CD14-positive monocyte (primary cell): ENCODE results near the gene TMX4. TPM values are rescaled to one million over a fixed set of nuclear protein-coding genes. Genes with fewer than 3 reads are reported as not detected.

Experiments
- DNase-seq, 3 donors: peaks; one replicate each; pipeline ENCODE4 v3.0.0-alpha.2; 2011 to 2022
- H2AFZ ChIP-seq: 2 replicates; pipeline ENCODE4 v1.6.0; 2012; ENCODE audit warnings: mild to moderate bottlenecking, low read depth, low read length, inconsistent platforms; ENCODE audit not compliant: insufficient read depth, poor library complexity, severe bottlenecking
- H3K27ac ChIP-seq, 2 donors: 1 replicate in 1 of 2; 2 replicates in 1 of 2; pipeline ENCODE4 v1.5.1; 2012 to 2013; ENCODE audit warnings: low read length in 2 of 2, control low read depth in 1 of 2, inconsistent platforms in 1 of 2, low read depth in 1 of 2, mild to moderate bottlenecking in 1 of 2
- H3K27me3 ChIP-seq, 2 donors: one replicate each; pipeline versions ENCODE4 v1.6.0 to v1.6.1; 2011 to 2013; ENCODE audit warnings: low read length in 2 of 2; ENCODE audit not compliant: control insufficient read depth in 2 of 2, insufficient read depth in 2 of 2
- H3K36me3 ChIP-seq, 2 donors: replicated peaks in 1 of 2; 1 replicate in 1 of 2; 2 replicates in 1 of 2; pipeline versions ENCODE4 v1.5.1 to v1.6.1; 2012 to 2013; ENCODE audit warnings: low read length in 2 of 2, control low read depth in 1 of 2, inconsistent platforms in 1 of 2, mild to moderate bottlenecking in 1 of 2; ENCODE audit not compliant: insufficient read depth in 2 of 2, control insufficient read depth in 1 of 2
- H3K4me1 ChIP-seq, 2 donors: 1 replicate in 1 of 2; 2 replicates in 1 of 2; pipeline versions ENCODE4 v1.5.1 to v1.6.1; 2012 to 2013; ENCODE audit warnings: low read length in 2 of 2, control low read depth in 1 of 2, inconsistent platforms in 1 of 2, mild to moderate bottlenecking in 1 of 2, moderate library complexity in 1 of 2; ENCODE audit not compliant: insufficient read depth in 2 of 2, control insufficient read depth in 1 of 2
- H3K4me2 ChIP-seq: replicated peaks from 2 replicates; pipeline ENCODE3; 2012; ENCODE audit warnings: low read length, moderate library complexity, mild to moderate bottlenecking; ENCODE audit not compliant: poor library complexity, severe bottlenecking; ENCODE audit errors: extremely low read depth
- H3K4me3 ChIP-seq, 3 experiments: fragments of 200-600 bp in 1 of 3; sonication (generic) in 1 of 3; replicated peaks in 1 of 3; 1 replicate in 2 of 3; 2 replicates in 1 of 3; pipeline ENCODE4 v1.5.1; 2011 to 2013; ENCODE audit warnings: low read length in 3 of 3, mild to moderate bottlenecking in 3 of 3, control low read depth in 2 of 3, low read depth in 2 of 3, inconsistent platforms in 1 of 3, moderate library complexity in 1 of 3
- H3K79me2 ChIP-seq: 2 replicates; pipeline ENCODE4 v1.6.0; 2012; ENCODE audit warnings: mild to moderate bottlenecking, control low read depth, inconsistent platforms, low read length, moderate library complexity; ENCODE audit not compliant: insufficient read depth
- H3K9ac ChIP-seq: 2 replicates; pipeline ENCODE4 v1.6.0; 2017; ENCODE audit warnings: low read length, mild to moderate bottlenecking; ENCODE audit not compliant: insufficient read depth, poor library complexity, severe bottlenecking
- H3K9me3 ChIP-seq, 2 donors: replicated peaks in 1 of 2; 1 replicate in 1 of 2; 2 replicates in 1 of 2; pipeline versions ENCODE4 v1.5.1 to v1.6.1; 2012 to 2013; ENCODE audit warnings: low read length in 2 of 2, control low read depth in 1 of 2; ENCODE audit not compliant: control insufficient read depth in 1 of 2, insufficient read depth in 1 of 2
- H4K20me1 ChIP-seq: 2 replicates; pipeline ENCODE4 v1.6.0; 2012; ENCODE audit warnings: mild to moderate bottlenecking, low read length, control low read depth, moderate library complexity; ENCODE audit not compliant: insufficient read depth
- H3K27ac Mint-ChIP-seq, 7 donors: one replicate each; pipeline ENCODE4 v1.8.0; 2020; ENCODE audit warnings: mild to moderate bottlenecking in 7 of 7, mixed read lengths in 7 of 7, moderate library complexity in 6 of 7, inconsistent platforms in 2 of 7
- H3K27me3 Mint-ChIP-seq, 3 donors: one replicate each; pipeline ENCODE4 v1.8.0; 2021 to 2022; ENCODE audit warnings: low read depth in 3 of 3, mild to moderate bottlenecking in 3 of 3, mixed read lengths in 3 of 3, moderate library complexity in 3 of 3, inconsistent platforms in 1 of 3
- H3K36me3 Mint-ChIP-seq, 2 donors: one replicate each; pipeline ENCODE4 v1.8.0; 2020; ENCODE audit warnings: mixed read lengths in 2 of 2, inconsistent platforms in 1 of 2, mild to moderate bottlenecking in 1 of 2
- H3K4me1 Mint-ChIP-seq: one replicate; pipeline ENCODE4 v1.8.0; 2020; ENCODE audit warnings: mild to moderate bottlenecking, mixed read lengths
- H3K4me3 Mint-ChIP-seq, 2 donors: one replicate each; pipeline ENCODE4 v1.8.0; 2020; ENCODE audit warnings: mild to moderate bottlenecking in 2 of 2, mixed read lengths in 2 of 2, moderate library complexity in 1 of 2
- H3K9me3 Mint-ChIP-seq, 7 donors: one replicate each; pipeline ENCODE4 v1.8.0; 2020 to 2022; ENCODE audit warnings: mixed read lengths in 7 of 7, mild to moderate bottlenecking in 6 of 7, moderate library complexity in 6 of 7, inconsistent platforms in 2 of 7
- WGBS: methylation state at CpG from one replicate; pipeline ENCODE4 v1.1.5; 2013; ENCODE audit warnings: missing lambda C conversion rate; ENCODE audit not compliant: insufficient coverage; 5-methylcytosine and 5-hydroxymethylcytosine counted together
- intact Hi-C, 2 donors: fragments of 100-400 bp; cut with micrococcal nuclease; formaldehyde crosslinking; loops; one replicate each; pipeline versions ENCODE4 v1.15.0 to v1.15.1; 2023
- polyA plus RNA-seq, 3 donors: library from polyadenylated mRNA; depleted of rRNA in 1 of 3; unstranded in 2 of 3; stranded (reverse) in 1 of 3; fragments of 300-500 nt in 2 of 3; fragments of >200 nt in 1 of 3; fragmentation: Illumina TruSeq in 2 of 3; gene quantifications; 1 replicate in 2 of 3; 2 replicates in 1 of 3; pipeline ENCODE4 v1.2.3, GENCODE V29; 2012 to 2021
- TF ChIP-seq, protein P1 (sequence below): fragments of 200-600 bp; IDR thresholded peaks from one replicate; pipeline ENCODE4 v1.8.0; 2022; ENCODE audit warnings: antibody characterized with exemption, mild to moderate bottlenecking

Gene TMX4
- polyA plus RNA-seq, 3 donors, result 12.1 to 67.9 (median 55.2) TPM

DNA sequence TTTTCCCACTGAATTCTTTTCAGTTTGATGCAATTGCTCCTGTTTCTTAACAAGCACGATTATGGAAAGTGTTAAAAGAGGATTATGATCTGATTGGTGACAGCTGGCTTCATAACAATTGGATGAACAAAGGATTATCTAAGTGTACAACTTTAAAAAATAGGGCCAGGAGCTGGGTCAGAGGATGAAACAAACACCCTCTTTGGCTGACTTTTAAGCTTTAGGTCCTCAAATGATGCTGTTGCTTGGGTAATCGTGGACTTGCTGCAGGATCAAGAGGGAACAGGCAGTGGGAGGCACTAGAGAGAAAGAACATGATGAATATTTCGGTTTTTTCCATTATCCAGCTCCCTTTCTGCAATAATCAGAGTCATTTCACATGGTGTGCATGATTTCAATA, 35.5 kb upstream of the TMX4 start:
- no peaks in the 10 kb centered on the region for H3K9me3 ChIP-seq
- Mint-ChIP-seq H3K4me1 (peaks cover 8% of the 10 kb centered on the region), H3K27ac (no peak overlapping the region), H3K9me3 (peaks cover 0 to 3% (median 0%) of the 10 kb centered on the region in 7 donors), H3K27me3 (peaks cover 0 to 2% (median 0%) of the 10 kb centered on the region in 3 donors), H3K4me3 (no peak overlapping the region), H3K36me3 (no peaks in the 10 kb centered on the region)
- no peak for DNase-seq
- TF ChIP-seq, protein P1, sequence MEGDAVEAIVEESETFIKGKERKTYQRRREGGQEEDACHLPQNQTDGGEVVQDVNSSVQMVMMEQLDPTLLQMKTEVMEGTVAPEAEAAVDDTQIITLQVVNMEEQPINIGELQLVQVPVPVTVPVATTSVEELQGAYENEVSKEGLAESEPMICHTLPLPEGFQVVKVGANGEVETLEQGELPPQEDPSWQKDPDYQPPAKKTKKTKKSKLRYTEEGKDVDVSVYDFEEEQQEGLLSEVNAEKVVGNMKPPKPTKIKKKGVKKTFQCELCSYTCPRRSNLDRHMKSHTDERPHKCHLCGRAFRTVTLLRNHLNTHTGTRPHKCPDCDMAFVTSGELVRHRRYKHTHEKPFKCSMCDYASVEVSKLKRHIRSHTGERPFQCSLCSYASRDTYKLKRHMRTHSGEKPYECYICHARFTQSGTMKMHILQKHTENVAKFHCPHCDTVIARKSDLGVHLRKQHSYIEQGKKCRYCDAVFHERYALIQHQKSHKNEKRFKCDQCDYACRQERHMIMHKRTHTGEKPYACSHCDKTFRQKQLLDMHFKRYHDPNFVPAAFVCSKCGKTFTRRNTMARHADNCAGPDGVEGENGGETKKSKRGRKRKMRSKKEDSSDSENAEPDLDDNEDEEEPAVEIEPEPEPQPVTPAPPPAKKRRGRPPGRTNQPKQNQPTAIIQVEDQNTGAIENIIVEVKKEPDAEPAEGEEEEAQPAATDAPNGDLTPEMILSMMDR, result no peak
- no peaks in the 10 kb centered on the region for H3K79me2 ChIP-seq
- no peaks in the 10 kb centered on the region for H3K36me3 ChIP-seq
- H3K9ac ChIP-seq, result no peak overlapping the region
- intact Hi-C loops, result no loop called here
- H3K27me3 ChIP-seq, result no peaks in the 10 kb centered on the region
- peaks cover 0 to 6% of the 10 kb centered on the region in 2 donors for H3K4me1 ChIP-seq
- H3K4me2 ChIP-seq, result no peak overlapping the region
- no peak overlapping the region for H3K27ac ChIP-seq
- no peak overlapping the region for H3K4me3 ChIP-seq
- no CpG with 5 or more reads among the region's 3 CpGs for WGBS
- H2AFZ ChIP-seq, result no peak overlapping the region
- no peaks in the 10 kb centered on the region for H4K20me1 ChIP-seq

DNA sequence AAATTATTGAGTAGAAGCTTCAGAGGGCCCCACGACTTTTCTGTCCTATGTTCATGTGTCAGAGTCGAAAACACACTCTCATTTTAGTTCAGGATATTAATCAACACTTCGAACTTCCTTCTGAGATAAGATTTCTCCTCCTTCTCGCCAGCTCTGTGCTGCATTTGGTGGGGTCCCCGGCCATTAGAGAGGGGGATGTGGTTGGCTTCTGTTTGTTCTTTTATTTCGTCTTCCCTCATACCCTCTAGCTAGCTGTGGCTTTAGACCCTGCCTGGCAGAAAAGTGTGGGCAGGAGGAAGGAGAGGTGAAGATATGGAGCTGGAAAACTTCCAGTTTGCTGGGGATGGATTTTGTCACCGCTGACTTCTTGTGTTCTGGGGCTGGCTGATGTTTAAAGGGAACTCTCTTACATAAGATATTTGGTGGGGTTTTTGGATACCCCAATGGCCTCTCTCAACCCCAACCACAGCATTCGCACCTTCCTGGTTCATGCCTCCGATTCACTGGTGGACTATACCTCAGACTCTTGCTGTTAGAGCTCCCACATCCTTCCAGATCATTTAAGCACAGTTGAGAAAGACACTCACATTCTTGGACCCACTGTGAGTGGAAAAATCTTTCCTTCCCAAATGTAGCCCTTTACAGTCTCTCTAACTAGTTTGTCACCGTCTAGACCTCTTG, 30.7 kb upstream of the TMX4 start:
- H3K4me3 ChIP-seq, result peak overlapping the region in 1 of 3 experiments; percentile 28
- intact Hi-C loops, result no loop called here

More for the DNA sequence above, 30.7 kb upstream of the TMX4 start:
- H3K4me2 ChIP-seq, result peak overlapping the region; percentile 43
- peak overlapping the region; percentile 58 to 83 for H3K4me3 Mint-ChIP-seq
- WGBS, result 0% methylated on average over 1 of the region's 10 CpGs
- no peaks in the 10 kb centered on the region for H3K9me3 ChIP-seq
- TF ChIP-seq, protein P1, result no peak
- no peaks in the 10 kb centered on the region for H4K20me1 ChIP-seq
- H3K27ac Mint-ChIP-seq, result peak overlapping the region in 3 of 7 donors; percentile 21 to 71 (median 40)
- no peaks in the 10 kb centered on the region for H3K36me3 ChIP-seq
- no peaks in the 10 kb centered on the region for H3K79me2 ChIP-seq
- H3K27ac ChIP-seq, result no peak overlapping the region
- peaks cover 11% of the 10 kb centered on the region for H3K4me1 Mint-ChIP-seq
- peak overlapping the region; percentile 69 for H2AFZ ChIP-seq
- H3K36me3 Mint-ChIP-seq, result no peaks in the 10 kb centered on the region
- peak overlapping the region; percentile 16 for H3K9ac ChIP-seq
- peaks cover 0 to 11% of the 10 kb centered on the region in 2 donors for H3K4me1 ChIP-seq
- DNase-seq, result no peak
- H3K9me3 Mint-ChIP-seq, result peaks cover 0 to 3% (median 0%) of the 10 kb centered on the region in 7 donors
- peaks cover 0 to 2% (median 2%) of the 10 kb centered on the region in 3 donors for H3K27me3 Mint-ChIP-seq
- H3K27me3 ChIP-seq, result no peaks in the 10 kb centered on the region
